ENCODE measurements around the gene SAXO1.

DNA sequence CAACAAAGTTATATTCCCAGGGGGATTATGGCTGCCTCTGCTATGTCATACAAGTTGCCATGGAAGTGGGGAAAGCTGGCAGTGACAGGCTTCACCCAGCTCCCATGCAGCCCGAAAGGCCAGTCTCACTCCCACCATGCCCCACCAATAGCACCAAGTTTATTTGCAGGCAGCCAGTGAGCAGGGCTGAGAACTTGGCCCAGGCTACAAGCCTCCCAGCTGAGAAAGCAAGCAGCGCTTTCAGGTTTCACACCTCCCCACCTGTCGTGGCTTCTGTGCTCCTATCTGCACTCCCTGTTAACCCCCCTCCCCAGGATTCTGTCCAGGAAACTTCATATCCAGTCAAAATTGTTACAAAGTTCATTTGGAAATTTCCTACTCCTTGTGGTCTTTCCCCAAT is 155.0 kb downstream of the SAXO1 start:
- no peak for TF ChIP-seq EZH2 (IDR thresholded peaks at IDR 0.05; ENCODE audit: borderline replicate concordance)
- TF ChIP-seq, protein P1, sequence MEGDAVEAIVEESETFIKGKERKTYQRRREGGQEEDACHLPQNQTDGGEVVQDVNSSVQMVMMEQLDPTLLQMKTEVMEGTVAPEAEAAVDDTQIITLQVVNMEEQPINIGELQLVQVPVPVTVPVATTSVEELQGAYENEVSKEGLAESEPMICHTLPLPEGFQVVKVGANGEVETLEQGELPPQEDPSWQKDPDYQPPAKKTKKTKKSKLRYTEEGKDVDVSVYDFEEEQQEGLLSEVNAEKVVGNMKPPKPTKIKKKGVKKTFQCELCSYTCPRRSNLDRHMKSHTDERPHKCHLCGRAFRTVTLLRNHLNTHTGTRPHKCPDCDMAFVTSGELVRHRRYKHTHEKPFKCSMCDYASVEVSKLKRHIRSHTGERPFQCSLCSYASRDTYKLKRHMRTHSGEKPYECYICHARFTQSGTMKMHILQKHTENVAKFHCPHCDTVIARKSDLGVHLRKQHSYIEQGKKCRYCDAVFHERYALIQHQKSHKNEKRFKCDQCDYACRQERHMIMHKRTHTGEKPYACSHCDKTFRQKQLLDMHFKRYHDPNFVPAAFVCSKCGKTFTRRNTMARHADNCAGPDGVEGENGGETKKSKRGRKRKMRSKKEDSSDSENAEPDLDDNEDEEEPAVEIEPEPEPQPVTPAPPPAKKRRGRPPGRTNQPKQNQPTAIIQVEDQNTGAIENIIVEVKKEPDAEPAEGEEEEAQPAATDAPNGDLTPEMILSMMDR (IDR thresholded peaks at IDR 0.05; ENCODE audit: poor library complexity) = no peak
